NB4 (cell line): ENCODE results near the gene USP30.

Experiments
- MYC ChIP-seq: IDR thresholded peaks from 2 replicates; pipeline ENCODE4 v1.6.1; 2011; ENCODE audit warnings: low read depth, low read length
- POLR2A ChIP-seq: IDR thresholded peaks from 2 replicates; pipeline ENCODE4 v1.6.1; 2011; ENCODE audit warnings: mild to moderate bottlenecking; ENCODE audit not compliant: insufficient read length; ENCODE audit errors: extremely low read depth
- TF ChIP-seq, protein P1 (sequence below): IDR thresholded peaks from one replicate; pipeline ENCODE4 v1.5.1; 2012; ENCODE audit warnings: low read depth, low read length
- TF ChIP-seq, protein P2 (sequence below): IDR thresholded peaks from 2 replicates; pipeline ENCODE4 v1.6.1; 2011; ENCODE audit warnings: low read depth, low read length

DNA sequence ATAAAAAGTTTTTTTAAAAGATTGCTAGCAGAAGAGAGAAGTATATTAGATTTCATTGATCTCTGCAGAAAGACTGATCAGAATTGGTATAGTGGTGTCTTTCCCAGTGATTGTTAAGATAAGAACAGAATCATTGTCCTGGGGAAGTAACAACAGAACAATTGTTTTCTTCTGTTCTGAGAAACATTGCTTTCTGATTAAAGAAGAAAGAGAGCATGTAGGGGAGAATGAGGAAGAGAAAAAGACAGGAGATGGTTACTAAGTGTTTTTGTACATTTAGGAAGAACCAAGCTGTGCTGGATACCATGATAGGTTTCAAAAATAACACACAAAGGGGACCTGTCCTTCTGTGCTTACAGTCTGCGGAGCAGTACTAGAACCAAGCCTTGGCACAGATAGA, 5.0 kb downstream of the USP30 start:
- TF ChIP-seq, protein P1, sequence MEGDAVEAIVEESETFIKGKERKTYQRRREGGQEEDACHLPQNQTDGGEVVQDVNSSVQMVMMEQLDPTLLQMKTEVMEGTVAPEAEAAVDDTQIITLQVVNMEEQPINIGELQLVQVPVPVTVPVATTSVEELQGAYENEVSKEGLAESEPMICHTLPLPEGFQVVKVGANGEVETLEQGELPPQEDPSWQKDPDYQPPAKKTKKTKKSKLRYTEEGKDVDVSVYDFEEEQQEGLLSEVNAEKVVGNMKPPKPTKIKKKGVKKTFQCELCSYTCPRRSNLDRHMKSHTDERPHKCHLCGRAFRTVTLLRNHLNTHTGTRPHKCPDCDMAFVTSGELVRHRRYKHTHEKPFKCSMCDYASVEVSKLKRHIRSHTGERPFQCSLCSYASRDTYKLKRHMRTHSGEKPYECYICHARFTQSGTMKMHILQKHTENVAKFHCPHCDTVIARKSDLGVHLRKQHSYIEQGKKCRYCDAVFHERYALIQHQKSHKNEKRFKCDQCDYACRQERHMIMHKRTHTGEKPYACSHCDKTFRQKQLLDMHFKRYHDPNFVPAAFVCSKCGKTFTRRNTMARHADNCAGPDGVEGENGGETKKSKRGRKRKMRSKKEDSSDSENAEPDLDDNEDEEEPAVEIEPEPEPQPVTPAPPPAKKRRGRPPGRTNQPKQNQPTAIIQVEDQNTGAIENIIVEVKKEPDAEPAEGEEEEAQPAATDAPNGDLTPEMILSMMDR, result no peak
- no peak for TF ChIP-seq POLR2A
- TF ChIP-seq, protein P2, sequence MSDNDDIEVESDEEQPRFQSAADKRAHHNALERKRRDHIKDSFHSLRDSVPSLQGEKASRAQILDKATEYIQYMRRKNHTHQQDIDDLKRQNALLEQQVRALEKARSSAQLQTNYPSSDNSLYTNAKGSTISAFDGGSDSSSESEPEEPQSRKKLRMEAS, result no peak
- no peak for TF ChIP-seq MYC
